Astrocyte (in vitro differentiated cells and primary cell): Measurements from ENCODE around the gene TBXAS1. TPM values are rescaled to one million over a fixed set of nuclear protein-coding genes. Genes with fewer than 3 reads are reported as not detected.

Experiments used
- DNase-seq: peaks from one replicate; pipeline ENCODE4 v3.0.0-alpha.2; 2010; ENCODE audit warnings: low read depth
- FAIRE-seq: peaks from 2 replicates; lab custom pipeline; 2011; peaks lifted over from hg19 to GRCh38; lab: Jason Lieb, UNC
- H2AFZ ChIP-seq: 2 replicates; pipeline ENCODE4 v1.6.0; 2012; ENCODE audit warnings: low read depth, low read length, inconsistent platforms
- H3K27ac ChIP-seq: 2 replicates; pipeline ENCODE4 v1.5.1; 2011; ENCODE audit warnings: low read depth, low read length, inconsistent platforms
- H3K27me3 ChIP-seq: 2 replicates; pipeline ENCODE4 v1.6.0; 2011; ENCODE audit warnings: low read length, inconsistent platforms; ENCODE audit not compliant: insufficient read depth
- H3K36me3 ChIP-seq: 2 replicates; pipeline ENCODE4 v1.5.1; 2011; ENCODE audit warnings: low read length, inconsistent platforms; ENCODE audit not compliant: insufficient read depth
- H3K4me1 ChIP-seq: 2 replicates; pipeline ENCODE4 v1.5.1; 2011; ENCODE audit warnings: low read length, inconsistent platforms; ENCODE audit not compliant: insufficient read depth
- H3K4me2 ChIP-seq: 2 replicates; pipeline ENCODE4 v1.6.0; 2012; ENCODE audit warnings: low read length, inconsistent platforms
- H3K4me3 ChIP-seq: 2 replicates; pipeline ENCODE4 v1.5.1; 2011; ENCODE audit warnings: low read depth, mild to moderate bottlenecking, low read length, inconsistent platforms; ENCODE audit not compliant: insufficient read depth
- H3K79me2 ChIP-seq: 2 replicates; pipeline ENCODE4 v1.6.0; 2012; ENCODE audit warnings: mild to moderate bottlenecking, low read length, inconsistent platforms; ENCODE audit not compliant: insufficient read depth
- H3K9ac ChIP-seq: 2 replicates; pipeline ENCODE4 v1.6.0; 2012; ENCODE audit warnings: mild to moderate bottlenecking, low read length, inconsistent platforms
- H3K9me3 ChIP-seq: 2 replicates; pipeline ENCODE4 v1.5.1; 2012; ENCODE audit warnings: low read depth, mild to moderate bottlenecking, low read length, inconsistent platforms; ENCODE audit not compliant: insufficient read depth
- H4K20me1 ChIP-seq: 2 replicates; pipeline ENCODE4 v1.6.0; 2012; ENCODE audit warnings: low read length, inconsistent platforms; ENCODE audit not compliant: insufficient read depth
- H3K27ac Mint-ChIP-seq: one replicate; pipeline ENCODE4 v1.8.0; 2021; ENCODE audit warnings: mild to moderate bottlenecking, mixed read lengths; ENCODE audit not compliant: unreplicated experiment
- H3K27me3 Mint-ChIP-seq: one replicate; pipeline ENCODE4 v1.8.0; 2021; ENCODE audit warnings: low read depth, mixed read lengths; ENCODE audit not compliant: unreplicated experiment
- H3K36me3 Mint-ChIP-seq: one replicate; pipeline ENCODE4 v1.8.0; 2021; ENCODE audit warnings: low read depth, mixed read lengths; ENCODE audit not compliant: unreplicated experiment
- H3K4me1 Mint-ChIP-seq: one replicate; pipeline ENCODE4 v1.8.0; 2021; ENCODE audit warnings: low read depth, mixed read lengths; ENCODE audit not compliant: unreplicated experiment
- H3K4me3 Mint-ChIP-seq: one replicate; pipeline ENCODE4 v1.8.0; 2021; ENCODE audit warnings: mild to moderate bottlenecking, moderate library complexity, mixed read lengths; ENCODE audit not compliant: unreplicated experiment
- H3K9me3 Mint-ChIP-seq: one replicate; pipeline ENCODE4 v1.8.0; 2021; ENCODE audit warnings: mild to moderate bottlenecking, mixed read lengths; ENCODE audit not compliant: unreplicated experiment
- CTCF ChIP-seq: IDR thresholded peaks from 2 replicates; pipeline ENCODE4 v1.5.1; 2011; ENCODE audit warnings: low read depth, mild to moderate bottlenecking, inconsistent platforms, low read length, moderate library complexity; ENCODE audit not compliant: insufficient read depth
- EZH2 ChIP-seq: IDR thresholded peaks from 2 replicates; pipeline ENCODE4 v1.6.1; 2012; ENCODE audit warnings: mild to moderate bottlenecking, low read length, inconsistent platforms; ENCODE audit not compliant: insufficient read depth
- total RNA-seq: library from RNA; stranded (reverse); gene quantifications from 2 replicates; pipeline ENCODE4 v1.2.1, GENCODE V29; 2021

The TBXAS1 gene
- total RNA-seq, 1 donor from 2014 or later = 1.1 TPM

GRCh38 chr7:139972029-139972428, 143.0 kb downstream of the TBXAS1 start:
- H2AFZ ChIP-seq = no peak overlapping the region
- no peaks in the 10 kb centered on the region for H3K79me2 ChIP-seq
- DNase-seq (no peak), FAIRE-seq (no peak)
- H3K27ac Mint-ChIP-seq = no peak overlapping the region
- H3K4me1 Mint-ChIP-seq = no peaks in the 10 kb centered on the region
- peaks cover 9% of the 10 kb centered on the region for H3K9me3 Mint-ChIP-seq
- H3K27me3 ChIP-seq = peaks cover 20% of the 10 kb centered on the region
- H4K20me1 ChIP-seq = no peaks in the 10 kb centered on the region
- no peak overlapping the region for H3K4me3 ChIP-seq
- TF ChIP-seq CTCF (no peak), EZH2 (no peak)
- H3K36me3 Mint-ChIP-seq = no peaks in the 10 kb centered on the region
- H3K27me3 Mint-ChIP-seq = peaks cover 43% of the 10 kb centered on the region
- H3K4me3 Mint-ChIP-seq = no peak overlapping the region
- no peak overlapping the region for H3K4me2 ChIP-seq
- no peaks in the 10 kb centered on the region for H3K4me1 ChIP-seq
- no peak overlapping the region for H3K27ac ChIP-seq
- no peak overlapping the region for H3K9ac ChIP-seq
- H3K9me3 ChIP-seq = no peaks in the 10 kb centered on the region
- no peaks in the 10 kb centered on the region for H3K36me3 ChIP-seq

GRCh38 chr7:139973101-139974050, 144.3 kb downstream of the TBXAS1 start:
- H3K27ac ChIP-seq = no peak overlapping the region
- FAIRE-seq = no peak

More at GRCh38 chr7:139973101-139974050, 144.3 kb downstream of the TBXAS1 start:
- Histone ChIP-seq H2AFZ (no peak overlapping the region), H3K36me3 (no peaks in the 10 kb centered on the region), H4K20me1 (no peaks in the 10 kb centered on the region), H3K4me3 (no peak overlapping the region), H3K9ac (no peak overlapping the region), H3K4me1 (no peaks in the 10 kb centered on the region), H3K79me2 (no peaks in the 10 kb centered on the region), H3K4me2 (no peak overlapping the region), H3K9me3 (no peaks in the 10 kb centered on the region), H3K27me3 (peaks cover 20% of the 10 kb centered on the region)
- peaks cover 6% of the 10 kb centered on the region for H3K9me3 Mint-ChIP-seq
- no peaks in the 10 kb centered on the region for H3K4me1 Mint-ChIP-seq
- no peak overlapping the region for H3K4me3 Mint-ChIP-seq
- no peaks in the 10 kb centered on the region for H3K36me3 Mint-ChIP-seq
- H3K27ac Mint-ChIP-seq = no peak overlapping the region
- no peak for DNase-seq
- TF ChIP-seq CTCF (no peak), EZH2 (no peak)
- peaks cover 31% of the 10 kb centered on the region for H3K27me3 Mint-ChIP-seq
